ENCODE data around the gene TLL1.

Gene TLL1

GRCh38 chr4:165872461-165873297 is at the start of gene TLL1:
Gene TLL1, plus strand, starts transcription at chr4:165873237. Its CDS starts 668 bp downstream, at chr4:165873905.
- no peak for DNase-seq

- no peak for DNase-seq
Observed at GRCh38 chr4:165826166-165826565, 46.9 kb upstream of the TLL1 start.

- no peak for DNase-seq
Observed at GRCh38 chr4:165827018-165827417, 46.0 kb upstream of the TLL1 start.

- no peak for DNase-seq
Observed at GRCh38 chr4:165828928-165829327, 44.1 kb upstream of the TLL1 start.

GRCh38 chr4:165834116-165834515 is 38.9 kb upstream of the TLL1 start:
- no peak for DNase-seq

GRCh38 chr4:165838575-165838974 is 34.5 kb upstream of the TLL1 start:
- no peak for DNase-seq

GRCh38 chr4:165839615-165840333 is 33.3 kb upstream of the TLL1 start:
- no peak for DNase-seq

- DNase-seq: no peak
Observed at GRCh38 chr4:165842684-165843083, 30.4 kb upstream of the TLL1 start.

- DNase-seq: no peak
Observed at GRCh38 chr4:165844161-165844560, 28.9 kb upstream of the TLL1 start.

- DNase-seq: no peak
Observed at GRCh38 chr4:165851256-165851655, 21.8 kb upstream of the TLL1 start.

- no peak for DNase-seq
Observed at GRCh38 chr4:165855191-165855590, 17.8 kb upstream of the TLL1 start.

- DNase-seq: no peak
Observed at GRCh38 chr4:165861363-165861762, 11.7 kb upstream of the TLL1 start.

- no peak for DNase-seq
Observed at GRCh38 chr4:165864271-165864670, 8.8 kb upstream of the TLL1 start.

- DNase-seq: no peak
Observed at GRCh38 chr4:165866019-165866650, 6.9 kb upstream of the TLL1 start.

GRCh38 chr4:165867961-165868360 is 5.1 kb upstream of the TLL1 start:
- DNase-seq: no peak

- no peak for DNase-seq
Observed at GRCh38 chr4:165873298-165874071, 448 bp downstream of the TLL1 start.

GRCh38 chr4:165874072-165874790 is 1.2 kb downstream of the TLL1 start:
- no peak for DNase-seq

GRCh38 chr4:165874791-165875371 is 1.8 kb downstream of the TLL1 start:
- DNase-seq: no peak

- DNase-seq: no peak
Observed at GRCh38 chr4:165875446-165875845, 2.4 kb downstream of the TLL1 start.

- no peak for DNase-seq
Observed at GRCh38 chr4:165877286-165877685, 4.2 kb downstream of the TLL1 start.

- DNase-seq: no peak
Observed at GRCh38 chr4:165879641-165880040, 6.6 kb downstream of the TLL1 start.

GRCh38 chr4:165894159-165894558 is 21.1 kb downstream of the TLL1 start:
- no peak for DNase-seq

Data from SW 1271 (cell line).